HEK293T (cell line): ENCODE results near the gene DOCK10.

Source experiments
- CTCF ChIA-PET: fragments of 350-600 bp; formaldehyde crosslinking; extraction: SDS; loops from one replicate; lab custom pipeline; 2021; ENCODE audit warnings: antibody characterized with exemption, inconsistent platforms; lab: Yijun Ruan, JAX
- POLR2A ChIA-PET: fragments of 350-600 bp; formaldehyde crosslinking; extraction: SDS; loops from one replicate; lab custom pipeline; 2020; ENCODE audit warnings: antibody characterized with exemption, inconsistent platforms; lab: Yijun Ruan, JAX
- DNase-seq: peaks from one replicate; pipeline ENCODE4 v3.0.0; 2012; ENCODE audit warnings: mixed read lengths; ENCODE audit errors: extremely low spot score
- ARNT ChIP-seq: fragments of 450-650 bp; IDR thresholded peaks from 2 replicates; pipeline ENCODE4 v1.6.1; 2017; ENCODE audit warnings: mild to moderate bottlenecking
- BHLHE40 ChIP-seq: fragments of 450-650 bp; IDR thresholded peaks from 2 replicates; pipeline ENCODE4 v1.6.1; 2016; ENCODE audit warnings: mild to moderate bottlenecking, moderate library complexity, borderline replicate concordance
- CTBP1 ChIP-seq: fragments of 450-650 bp; IDR thresholded peaks from 2 replicates; pipeline ENCODE4 v1.6.1; 2016; ENCODE audit warnings: borderline replicate concordance
- ELF4 ChIP-seq: fragments of 450-650 bp; IDR thresholded peaks from 2 replicates; pipeline ENCODE4 v1.6.1; 2017; ENCODE audit warnings: antibody characterized with exemption
- FOXA1 ChIP-seq: fragments of 450-650 bp; IDR thresholded peaks from 2 replicates; pipeline ENCODE4 v1.6.1; 2016; ENCODE audit warnings: mild to moderate bottlenecking
- FOXK2 ChIP-seq: fragments of 450-650 bp; IDR thresholded peaks from 2 replicates; pipeline ENCODE4 v1.6.1; 2016; ENCODE audit warnings: mild to moderate bottlenecking
- FOXM1 ChIP-seq: fragments of 450-650 bp; IDR thresholded peaks from 2 replicates; pipeline ENCODE4 v1.6.1; 2017; ENCODE audit warnings: mild to moderate bottlenecking, borderline replicate concordance
- HDGF ChIP-seq: fragments of 450-650 bp; IDR thresholded peaks from 2 replicates; pipeline ENCODE4 v1.6.1; 2017; ENCODE audit warnings: antibody characterized with exemption, borderline replicate concordance
- L3MBTL2 ChIP-seq: fragments of 450-650 bp; conservative IDR thresholded peaks from 2 replicates; pipeline ENCODE4 v1.6.1; 2016; ENCODE audit warnings: mild to moderate bottlenecking
- LEF1 ChIP-seq: fragments of 450-650 bp; IDR thresholded peaks from 2 replicates; pipeline ENCODE4 v1.6.1; 2017; ENCODE audit warnings: mild to moderate bottlenecking, borderline replicate concordance
- NFRKB ChIP-seq: fragments of 450-650 bp; IDR thresholded peaks from 2 replicates; pipeline ENCODE4 v1.6.1; 2016; ENCODE audit warnings: mild to moderate bottlenecking, moderate library complexity
- SP1 ChIP-seq: fragments of 450-650 bp; IDR thresholded peaks from 2 replicates; pipeline ENCODE4 v1.6.1; 2017
- SUZ12 ChIP-seq: fragments of 450-650 bp; IDR thresholded peaks from 2 replicates; pipeline ENCODE4 v1.6.1; 2016; ENCODE audit warnings: mild to moderate bottlenecking
- TARDBP ChIP-seq: fragments of 450-650 bp; IDR thresholded peaks from 2 replicates; pipeline ENCODE4 v1.6.1; 2016
- ZNF384 ChIP-seq: fragments of 450-650 bp; IDR thresholded peaks from 2 replicates; pipeline ENCODE4 v1.6.1; 2016
- TF ChIP-seq, protein P1 (sequence below): fragments of 450-650 bp; IDR thresholded peaks from 2 replicates; pipeline ENCODE4 v1.6.1; 2016

Gene DOCK10

GRCh38 chr2:224994242-224994823 lies 47.9 kb downstream of the DOCK10 start:
- no peak for DNase-seq
- CTCF ChIA-PET, result interaction anchor here (0.6 kb wide), 1 partner anchor 294 kb away, joined by 4 read pairs; no protein-coding TSS in a partner anchor
- POLR2A ChIA-PET, result no interaction called here
- no peak for TF ChIP-seq ARNT
- no peak for TF ChIP-seq SP1
- TF ChIP-seq, protein P1, sequence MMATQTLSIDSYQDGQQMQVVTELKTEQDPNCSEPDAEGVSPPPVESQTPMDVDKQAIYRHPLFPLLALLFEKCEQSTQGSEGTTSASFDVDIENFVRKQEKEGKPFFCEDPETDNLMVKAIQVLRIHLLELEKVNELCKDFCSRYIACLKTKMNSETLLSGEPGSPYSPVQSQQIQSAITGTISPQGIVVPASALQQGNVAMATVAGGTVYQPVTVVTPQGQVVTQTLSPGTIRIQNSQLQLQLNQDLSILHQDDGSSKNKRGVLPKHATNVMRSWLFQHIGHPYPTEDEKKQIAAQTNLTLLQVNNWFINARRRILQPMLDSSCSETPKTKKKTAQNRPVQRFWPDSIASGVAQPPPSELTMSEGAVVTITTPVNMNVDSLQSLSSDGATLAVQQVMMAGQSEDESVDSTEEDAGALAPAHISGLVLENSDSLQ, result no peak
- no peak for TF ChIP-seq CTBP1
- no peak for TF ChIP-seq SUZ12
- TF ChIP-seq TARDBP, result no peak
- TF ChIP-seq HDGF, result no peak
- TF ChIP-seq LEF1, result no peak
- no peak for TF ChIP-seq ELF4
- no peak for TF ChIP-seq NFRKB
- TF ChIP-seq FOXM1, result no peak
- no peak for TF ChIP-seq FOXK2
- TF ChIP-seq L3MBTL2, result no peak

DNA sequence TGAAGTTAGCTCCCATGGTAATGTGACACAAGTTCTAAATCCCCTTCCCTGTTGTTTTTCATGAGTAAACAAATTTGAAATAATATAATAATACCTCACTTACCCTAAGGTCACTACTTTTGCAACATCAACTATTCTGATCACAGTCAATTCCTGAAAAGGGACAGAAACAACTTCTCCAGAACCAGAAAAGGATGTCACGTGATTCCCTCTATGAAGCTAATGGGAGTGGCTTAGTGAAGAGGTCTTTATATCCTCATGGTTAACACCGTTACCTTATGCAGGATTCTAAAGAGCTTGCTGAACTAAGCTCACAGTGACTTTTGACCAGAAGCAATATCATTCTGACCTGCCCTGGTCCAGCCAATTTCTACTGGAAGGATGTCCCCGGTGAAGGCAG lies 51.6 kb downstream of the DOCK10 start:
- ChIA-PET CTCF (no interaction called here), POLR2A (no interaction called here)
- DNase-seq, result no peak
- TF ChIP-seq FOXM1, result no peak
- TF ChIP-seq, protein P1, result no peak

- no peak for DNase-seq
- CTCF ChIA-PET, result interaction anchor here (1.1 kb wide), 1 partner anchor 13 kb away, joined by 3 read pairs; no protein-coding TSS in a partner anchor
- TF ChIP-seq, protein P1, result no peak
- TF ChIP-seq ARNT (no peak), BHLHE40 (no peak), HDGF (no peak)
- POLR2A ChIA-PET, result no interaction called here
These were observed 54.5 kb downstream of the DOCK10 start for GRCh38 chr2:224987733-224988132.

DNA sequence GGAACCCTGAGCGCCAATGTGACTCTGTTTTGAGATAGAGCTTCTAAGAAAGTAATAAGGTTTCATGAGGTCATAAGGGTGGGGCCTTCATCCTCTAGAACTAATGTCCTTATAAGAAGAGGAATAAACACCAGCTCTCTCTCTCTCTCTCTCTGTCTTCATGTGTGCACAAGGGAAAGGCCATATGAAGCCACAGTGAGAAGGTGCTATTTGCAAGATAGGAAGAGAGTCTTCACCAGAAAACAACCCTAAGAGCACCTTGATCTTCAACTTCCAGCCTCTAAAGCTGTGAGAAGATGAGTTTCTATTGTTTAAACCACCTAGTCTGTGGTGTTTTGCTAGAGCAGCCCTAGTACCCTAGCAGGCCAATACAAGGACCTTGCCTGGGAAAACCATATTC lies 55.8 kb downstream of the DOCK10 start:
- TF ChIP-seq FOXA1 (no peak), LEF1 (no peak), CTBP1 (no peak), ZNF384 (no peak), SP1 (no peak), BHLHE40 (no peak), ARNT (no peak), NFRKB (no peak), TARDBP (no peak), FOXK2 (no peak), FOXM1 (no peak), HDGF (no peak), ELF4 (no peak), L3MBTL2 (no peak), SUZ12 (no peak)
- TF ChIP-seq, protein P1, result no peak
- POLR2A ChIA-PET, result no interaction called here
- DNase-seq, result no peak
- CTCF ChIA-PET, result no interaction called here

GRCh38 chr2:224984637-224985036 lies 57.6 kb downstream of the DOCK10 start:
- POLR2A ChIA-PET, result no interaction called here
- DNase-seq, result no peak
- CTCF ChIA-PET, result no interaction called here
- TF ChIP-seq HDGF (no peak), NFRKB (no peak), SUZ12 (no peak), ARNT (no peak), FOXK2 (no peak), LEF1 (no peak), SP1 (no peak), ELF4 (no peak), L3MBTL2 (no peak), BHLHE40 (no peak), CTBP1 (no peak)
- TF ChIP-seq, protein P1, result no peak
